ENCODE measurements around the gene PEAK1. TPM values are rescaled to one million over a fixed set of nuclear protein-coding genes. Genes with fewer than 3 reads are reported as not detected.

The PEAK1 gene
- total and polyA plus RNA-seq, 9 of the 15 experiments (the other 6 are each of a cell fraction or from before 2014, with no cell fraction given), result 0.99 to 22.4 (median 10.8) TPM

DNA sequence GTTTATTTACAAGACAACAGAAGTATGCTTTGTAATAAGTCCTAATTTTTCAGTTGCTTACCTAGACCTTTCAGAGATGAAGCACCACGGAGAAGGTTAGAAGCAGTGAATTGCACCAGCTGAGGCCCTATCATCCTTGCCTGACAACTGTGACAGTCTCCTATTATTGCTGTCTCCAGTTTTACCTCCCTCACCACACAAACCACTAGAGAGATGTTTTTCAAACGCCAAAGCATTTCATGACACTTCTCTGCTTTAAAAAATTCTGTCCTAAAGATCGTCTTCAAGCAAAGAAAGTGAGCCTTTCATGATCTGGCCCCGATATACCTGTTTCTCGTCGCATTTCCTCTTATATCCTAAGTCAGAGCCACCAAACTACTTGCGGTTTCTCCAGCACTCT, 276.7 kb downstream of the PEAK1 start:
- H3K36me3 ChIP-seq (ENCODE audit: control insufficient read depth, insufficient read depth, low read length), result no peaks in the 10 kb centered on the region
- WGBS (ENCODE audit: insufficient coverage, low coverage, missing lambda C conversion rate), result 76% methylated on average over 7 of the region's 7 CpGs
- intact Hi-C loops (cut with micrococcal nuclease) (no loop called here), in situ Hi-C loops (cut with MboI) (no loop called here)
- H3K9me3 ChIP-seq (replicated peaks; ENCODE audit: control insufficient read depth, insufficient read depth, low read depth, low read length), result peaks cover 12% of the 10 kb centered on the region
- FAIRE-seq (no peak), DNase-seq (ENCODE audit: extremely low read depth in 1 of 4, low spot score in 3 of 4) (no peak), ATAC-seq (no peak)
- H2AFZ ChIP-seq (ENCODE audit: low read depth, low read length), result no peak overlapping the region
- ChIA-PET POLR2A (no interaction called here), CTCF (ENCODE audit: low intra/inter-chr PET ratio) (no interaction called here)
- no TSS peak for BruUV-seq (replicated peaks)
- H3K79me2 ChIP-seq (ENCODE audit: control insufficient read depth, insufficient read depth, low read length), result no peaks in the 10 kb centered on the region
- TF ChIP-seq ARNT (IDR thresholded peaks at IDR 0.05), result no peak
- TF ChIP-seq ZNF282 (CRISPR knock-in tag; IDR thresholded peaks at IDR 0.05), result no peak
- TF ChIP-seq STAG1 (CRISPR knock-in tag; IDR thresholded peaks at IDR 0.05; ENCODE audit: borderline replicate concordance), result no peak
- TF ChIP-seq RCOR1 (IDR thresholded peaks at IDR 0.05; ENCODE audit: borderline replicate concordance in 1 of 2, low read depth in 2 of 2, low read length in 2 of 2), result no peak
- TF ChIP-seq BRCA1 (IDR thresholded peaks at IDR 0.05), result no peak
- no peak for TF ChIP-seq BRCA1 (CRISPR knock-in tag; IDR thresholded peaks at IDR 0.05)
- TF ChIP-seq, protein P1, sequence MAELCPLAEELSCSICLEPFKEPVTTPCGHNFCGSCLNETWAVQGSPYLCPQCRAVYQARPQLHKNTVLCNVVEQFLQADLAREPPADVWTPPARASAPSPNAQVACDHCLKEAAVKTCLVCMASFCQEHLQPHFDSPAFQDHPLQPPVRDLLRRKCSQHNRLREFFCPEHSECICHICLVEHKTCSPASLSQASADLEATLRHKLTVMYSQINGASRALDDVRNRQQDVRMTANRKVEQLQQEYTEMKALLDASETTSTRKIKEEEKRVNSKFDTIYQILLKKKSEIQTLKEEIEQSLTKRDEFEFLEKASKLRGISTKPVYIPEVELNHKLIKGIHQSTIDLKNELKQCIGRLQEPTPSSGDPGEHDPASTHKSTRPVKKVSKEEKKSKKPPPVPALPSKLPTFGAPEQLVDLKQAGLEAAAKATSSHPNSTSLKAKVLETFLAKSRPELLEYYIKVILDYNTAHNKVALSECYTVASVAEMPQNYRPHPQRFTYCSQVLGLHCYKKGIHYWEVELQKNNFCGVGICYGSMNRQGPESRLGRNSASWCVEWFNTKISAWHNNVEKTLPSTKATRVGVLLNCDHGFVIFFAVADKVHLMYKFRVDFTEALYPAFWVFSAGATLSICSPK (IDR thresholded peaks at IDR 0.05; ENCODE audit: borderline replicate concordance), result no peak
- TF ChIP-seq BACH1 (tag; IDR thresholded peaks at IDR 0.05), result no peak
- TF ChIP-seq PCBP2 (IDR thresholded peaks at IDR 0.05; ENCODE audit: low read depth, low read length, poor library complexity, severe bottlenecking), result no peak
- TF ChIP-seq HMG20A (CRISPR knock-in tag; conservative IDR thresholded peaks at IDR 0.05), result no peak
- TF ChIP-seq RAD21 (CRISPR knock-in tag; conservative IDR thresholded peaks at IDR 0.05 in 1 of 2, IDR thresholded peaks at IDR 0.05 in 1 of 2), result no peak
- TF ChIP-seq ZNF212 (CRISPR knock-in tag; IDR thresholded peaks at IDR 0.05), result no peak
- no peak for TF ChIP-seq ZNF175 (CRISPR knock-in tag; IDR thresholded peaks at IDR 0.05; ENCODE audit: low read depth)
- TF ChIP-seq PCBP1 (IDR thresholded peaks at IDR 0.05; ENCODE audit: low read depth, low read length, poor library complexity, severe bottlenecking), result no peak
- TF ChIP-seq GABPB1 (CRISPR knock-in tag; IDR thresholded peaks at IDR 0.05), result no peak
- no peaks in the 10 kb centered on the region for H3K4me1 ChIP-seq (replicated peaks in 1 of 2; ENCODE audit: control insufficient read depth in 2 of 2, insufficient read depth in 2 of 2, low read length in 2 of 2)
- H3K9me1 ChIP-seq (ENCODE audit: control insufficient read depth, insufficient read depth, low read length), result no peaks in the 10 kb centered on the region
- no peak overlapping the region for H3K9ac ChIP-seq (ENCODE audit: insufficient read depth in 1 of 2, low read depth in 2 of 2, low read length in 2 of 2)
- no peak overlapping the region for H3K4me3 ChIP-seq
- H3K27me3 ChIP-seq (ENCODE audit: control insufficient read depth in 2 of 2, insufficient read depth in 2 of 2, low read length in 2 of 2), result no peaks in the 10 kb centered on the region
- no peak overlapping the region for H3K4me2 ChIP-seq (ENCODE audit: insufficient read depth, low read length)
- H3K27ac ChIP-seq (ENCODE audit: extremely low read depth, low read depth, low read length), result no peak overlapping the region
- H4K20me1 ChIP-seq (replicated peaks; ENCODE audit: control insufficient read depth, insufficient read depth, low read length), result no peaks in the 10 kb centered on the region

All from K562 (cell line).